ENCODE measurements around the gene OPHN1. TPM values are rescaled to one million over a fixed set of nuclear protein-coding genes. Genes with fewer than 3 reads are reported as not detected.

OPHN1 gene
- total RNA-seq, 1 donor from 2014 or later: 7.8 TPM

DNA sequence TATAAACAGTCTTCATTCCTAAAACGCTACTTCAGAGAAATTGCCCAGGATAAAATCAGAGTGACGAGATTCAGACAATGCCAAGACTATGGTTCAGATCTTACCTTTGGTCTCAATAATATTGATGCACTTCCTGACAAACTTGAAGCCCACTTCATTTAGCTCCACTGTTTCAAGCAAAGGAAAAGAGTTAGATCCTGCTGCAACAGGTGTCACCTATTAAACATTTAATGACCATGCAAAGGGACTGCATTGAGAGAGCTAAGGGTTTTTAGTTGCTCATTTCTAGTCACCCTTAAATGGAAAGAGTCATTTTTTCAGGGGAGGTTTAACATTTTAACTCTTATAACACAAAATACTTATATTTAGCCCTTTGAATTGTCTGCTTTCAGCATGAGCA lies 239.5 kb downstream of the OPHN1 start:
- no peak for TF ChIP-seq CTCF (IDR thresholded peaks at IDR 0.05; ENCODE audit: partially characterized antibody, unreplicated experiment)
- no peak overlapping the region for H3K27ac Mint-ChIP-seq (ENCODE audit: unreplicated experiment)
- no peak overlapping the region for H3K4me3 Mint-ChIP-seq (ENCODE audit: unreplicated experiment)
- no peaks in the 10 kb centered on the region for H3K9me3 Mint-ChIP-seq (ENCODE audit: unreplicated experiment)
- H3K27me3 Mint-ChIP-seq (ENCODE audit: unreplicated experiment): no peaks in the 10 kb centered on the region
- no peaks in the 10 kb centered on the region for H3K36me3 Mint-ChIP-seq (ENCODE audit: unreplicated experiment)
- no peaks in the 10 kb centered on the region for H3K4me1 Mint-ChIP-seq (ENCODE audit: low read depth, unreplicated experiment)
- DNase-seq: no peak

GRCh38 chrX:68193234-68193633 lies 240.1 kb downstream of the OPHN1 start:
- Mint-ChIP-seq H3K4me1 (ENCODE audit: low read depth, unreplicated experiment) (no peaks in the 10 kb centered on the region), H3K9me3 (ENCODE audit: unreplicated experiment) (no peaks in the 10 kb centered on the region)

DNA sequence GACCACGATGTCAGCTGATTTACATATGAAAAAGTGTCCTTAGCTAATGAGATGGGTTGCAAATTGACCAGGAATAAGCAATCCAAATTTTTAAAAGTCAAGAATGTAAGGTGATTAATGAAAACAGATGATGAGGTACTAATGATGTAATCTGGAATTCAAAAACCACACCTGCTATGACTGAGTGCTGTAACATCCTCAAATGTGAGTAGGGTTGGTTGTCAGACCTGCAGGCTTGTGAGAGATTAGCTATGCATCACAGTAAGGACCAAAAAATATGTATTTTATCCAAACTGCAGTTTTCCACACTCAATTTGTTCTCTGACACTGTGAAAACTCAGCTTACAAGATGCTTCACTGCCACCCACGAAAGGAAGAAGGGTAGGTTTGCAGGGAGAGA lies 242.5 kb downstream of the OPHN1 start:
- no peak overlapping the region for H3K4me3 Mint-ChIP-seq (ENCODE audit: unreplicated experiment)
- no peak overlapping the region for H3K27ac Mint-ChIP-seq (ENCODE audit: unreplicated experiment)
- no peaks in the 10 kb centered on the region for H3K4me1 Mint-ChIP-seq (ENCODE audit: low read depth, unreplicated experiment)
- DNase-seq: no peak
- H3K36me3 Mint-ChIP-seq (ENCODE audit: unreplicated experiment): no peaks in the 10 kb centered on the region
- H3K9me3 Mint-ChIP-seq (ENCODE audit: unreplicated experiment): no peaks in the 10 kb centered on the region
- no peak for TF ChIP-seq CTCF (IDR thresholded peaks at IDR 0.05; ENCODE audit: partially characterized antibody, unreplicated experiment)
- no peaks in the 10 kb centered on the region for H3K27me3 Mint-ChIP-seq (ENCODE audit: unreplicated experiment)

More at GRCh38 chrX:68193234-68193633, 240.1 kb downstream of the OPHN1 start:
- no peak overlapping the region for H3K27ac Mint-ChIP-seq (ENCODE audit: unreplicated experiment)
- no peak for TF ChIP-seq CTCF (IDR thresholded peaks at IDR 0.05; ENCODE audit: partially characterized antibody, unreplicated experiment)
- DNase-seq: no peak
- no peak overlapping the region for H3K4me3 Mint-ChIP-seq (ENCODE audit: unreplicated experiment)
- no peaks in the 10 kb centered on the region for H3K27me3 Mint-ChIP-seq (ENCODE audit: unreplicated experiment)
- H3K36me3 Mint-ChIP-seq (ENCODE audit: unreplicated experiment): no peaks in the 10 kb centered on the region

GRCh38 chrX:68186552-68187262 lies 246.6 kb downstream of the OPHN1 start:
- no peak for TF ChIP-seq CTCF (IDR thresholded peaks at IDR 0.05; ENCODE audit: partially characterized antibody, unreplicated experiment)
- Mint-ChIP-seq H3K9me3 (ENCODE audit: unreplicated experiment) (no peaks in the 10 kb centered on the region), H3K27me3 (ENCODE audit: unreplicated experiment) (no peaks in the 10 kb centered on the region), H3K4me3 (ENCODE audit: unreplicated experiment) (no peak overlapping the region), H3K27ac (ENCODE audit: unreplicated experiment) (no peak overlapping the region), H3K4me1 (ENCODE audit: low read depth, unreplicated experiment) (no peaks in the 10 kb centered on the region), H3K36me3 (ENCODE audit: unreplicated experiment) (no peaks in the 10 kb centered on the region)
- no peak for DNase-seq

DNA sequence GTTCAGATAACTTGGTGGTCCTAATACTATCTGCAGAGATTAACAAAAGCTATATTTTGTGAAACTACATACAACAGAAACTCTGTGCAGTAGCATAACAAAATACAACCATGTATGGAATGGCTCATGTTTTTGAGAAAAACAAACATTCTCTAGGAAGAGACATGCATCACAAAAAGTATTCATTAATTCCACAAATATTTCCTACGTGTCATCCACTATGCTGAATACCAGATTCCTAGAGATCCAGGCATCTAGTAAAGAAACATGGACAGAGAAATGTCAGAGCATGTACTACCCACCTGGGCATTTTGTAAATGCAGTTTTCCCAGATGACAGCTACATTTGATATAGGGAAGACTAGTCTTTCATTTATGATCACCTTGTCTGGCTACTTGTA lies 248.1 kb downstream of the OPHN1 start:
- Mint-ChIP-seq H3K4me3 (ENCODE audit: unreplicated experiment) (no peak overlapping the region), H3K27ac (ENCODE audit: unreplicated experiment) (no peak overlapping the region), H3K9me3 (ENCODE audit: unreplicated experiment) (no peaks in the 10 kb centered on the region), H3K4me1 (ENCODE audit: low read depth, unreplicated experiment) (no peaks in the 10 kb centered on the region), H3K36me3 (ENCODE audit: unreplicated experiment) (no peaks in the 10 kb centered on the region), H3K27me3 (ENCODE audit: unreplicated experiment) (no peaks in the 10 kb centered on the region)
- no peak for DNase-seq
- no peak for TF ChIP-seq CTCF (IDR thresholded peaks at IDR 0.05; ENCODE audit: partially characterized antibody, unreplicated experiment)
